RKO (cell line): ENCODE measurements around the gene PTHLH.

Source experiments
- DNase-seq: peaks from one replicate; pipeline ENCODE4 v3.0.0-alpha.2; 2016; ENCODE audit warnings: low spot score

The PTHLH gene

DNA sequence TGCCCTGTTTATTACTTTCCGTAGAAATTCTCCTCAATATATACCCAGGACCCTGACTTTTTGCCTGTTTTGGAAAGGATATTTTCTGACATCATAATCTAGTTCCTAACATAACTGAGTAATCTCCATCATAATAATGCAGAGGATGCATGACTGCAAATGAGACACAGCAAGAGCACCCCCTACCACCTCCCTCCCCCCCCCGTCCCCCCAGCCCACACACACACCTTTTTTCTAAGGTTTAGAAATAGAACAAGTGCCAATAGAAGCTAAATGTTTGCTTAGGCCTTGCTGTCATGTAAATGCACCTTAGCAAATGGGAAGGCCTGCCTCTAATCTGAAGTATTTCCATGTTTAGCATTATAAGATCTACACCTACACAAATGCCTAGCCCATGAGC is at the start of gene PTHLH:
TSS of gene PTHLH (minus strand) at position 13 of the 400 bp plus-strand sequence. CDS start 3,239 bp downstream, outside the sequence.
- no peak for DNase-seq

- DNase-seq: no peak
Measured at GRCh38 chr12:28021704-28022103, 49.2 kb upstream of the PTHLH start.

- DNase-seq: no peak
Measured at GRCh38 chr12:28017873-28018255, 45.3 kb upstream of the PTHLH start.

- DNase-seq: no peak
Measured at GRCh38 chr12:28017126-28017872, 44.8 kb upstream of the PTHLH start.

GRCh38 chr12:28015165-28015564 is 42.6 kb upstream of the PTHLH start:
- no peak for DNase-seq

DNA sequence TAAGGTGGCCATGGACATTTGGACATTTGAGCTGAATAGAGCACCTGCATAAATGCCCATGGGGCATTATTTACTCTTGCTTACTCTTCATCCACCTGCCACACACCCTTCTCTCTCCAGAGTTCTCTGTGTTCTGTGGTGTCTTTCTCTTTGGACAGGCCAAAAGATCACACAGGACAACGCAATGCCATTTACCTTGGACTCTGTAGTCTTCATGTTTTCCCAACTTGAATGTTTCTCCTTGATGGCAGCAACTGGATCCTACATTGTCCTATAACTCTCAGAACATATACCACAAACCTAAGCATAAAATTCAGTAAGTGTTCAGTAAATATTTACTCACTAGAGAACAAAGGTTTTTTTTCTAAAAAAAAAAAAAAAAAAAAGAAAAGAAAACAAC is 41.7 kb upstream of the PTHLH start:
- no peak for DNase-seq

DNA sequence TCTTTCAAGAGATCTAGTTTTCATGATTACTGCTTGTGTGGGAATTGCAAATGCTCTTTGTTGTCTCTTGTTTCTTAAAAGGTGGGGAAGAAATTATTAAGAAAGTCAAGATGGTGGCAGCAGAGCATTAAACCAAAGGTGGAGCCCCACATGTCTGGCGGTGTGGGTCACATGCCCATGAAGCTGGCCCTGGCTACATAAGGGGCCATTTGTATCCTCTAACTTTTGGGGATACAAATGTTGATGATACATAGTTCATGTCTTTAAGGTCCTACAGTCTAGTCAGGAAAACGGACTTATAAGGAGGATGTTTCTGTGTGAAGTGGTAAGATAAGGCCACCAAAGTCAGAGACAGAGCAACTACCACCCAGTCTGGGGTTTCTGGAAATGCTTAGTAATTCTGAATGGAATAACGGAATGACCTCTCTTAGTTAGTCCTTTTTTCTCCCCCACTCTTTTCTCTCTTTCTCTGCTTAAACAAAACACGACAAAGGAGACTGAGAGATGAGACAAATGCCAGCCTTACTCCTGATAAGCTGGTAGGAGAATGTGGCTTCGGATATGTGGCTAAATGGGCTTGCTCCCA is 39.9 kb upstream of the PTHLH start:
- no peak for DNase-seq

- DNase-seq: no peak
Measured at GRCh38 chr12:28010036-28010435, 37.5 kb upstream of the PTHLH start.

DNA sequence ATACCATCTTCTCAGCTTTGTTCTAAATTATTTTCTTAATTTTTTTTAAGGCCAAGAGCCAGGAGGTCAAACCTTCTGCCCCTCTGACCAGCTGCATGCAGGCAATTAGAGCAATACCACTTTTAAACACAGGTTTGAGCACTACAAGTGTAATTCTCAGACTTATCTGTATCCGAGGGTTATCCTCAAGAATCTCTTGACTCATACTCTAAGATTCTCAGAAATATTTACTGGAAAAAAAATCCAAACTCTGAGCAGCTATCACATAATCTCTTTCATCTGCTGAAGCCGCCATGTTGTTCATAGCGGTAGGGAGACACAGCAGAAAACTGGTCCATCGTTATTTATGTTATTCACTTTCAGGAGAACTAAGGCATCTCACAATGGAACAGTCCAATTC is 27.4 kb upstream of the PTHLH start:
- no peak for DNase-seq

DNA sequence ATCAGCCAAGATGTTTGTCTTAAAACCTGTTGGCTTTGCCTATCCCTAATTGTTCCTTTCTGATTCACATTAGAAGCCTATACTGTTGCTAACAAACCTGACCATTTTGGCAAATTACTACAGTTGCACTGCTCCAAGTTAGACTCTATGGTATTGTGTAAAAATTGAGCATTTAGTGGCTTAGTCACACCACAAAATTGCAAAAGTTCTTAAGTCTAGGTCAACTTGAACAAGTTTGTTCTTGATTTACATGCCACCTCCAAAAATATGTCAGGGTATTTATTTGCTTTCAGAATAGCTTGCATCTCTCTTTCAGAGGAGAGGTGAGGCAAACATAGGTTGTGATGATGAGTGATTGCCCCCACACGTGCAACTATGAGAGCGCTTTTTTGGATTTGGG is 27.0 kb upstream of the PTHLH start:
- DNase-seq: no peak

DNA sequence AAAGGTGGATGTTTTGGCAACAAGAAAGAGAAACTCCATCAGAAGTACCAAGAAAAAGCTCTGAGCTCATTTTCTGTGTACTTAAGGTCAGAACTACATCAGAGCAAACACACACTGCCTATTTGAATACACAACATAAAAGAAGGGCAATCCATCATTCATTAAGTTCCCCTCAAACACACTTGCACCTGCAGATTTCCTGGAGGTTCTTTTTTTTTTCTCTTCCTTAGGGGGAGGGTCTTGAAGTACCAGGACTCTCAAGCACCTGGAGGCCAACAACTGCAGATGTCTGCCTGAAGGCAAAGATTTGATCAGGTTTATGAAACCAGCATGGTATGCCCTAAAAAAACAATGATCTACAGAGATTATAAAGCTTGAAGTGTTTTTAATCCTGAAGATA is 26.1 kb upstream of the PTHLH start:
- DNase-seq: no peak

DNA sequence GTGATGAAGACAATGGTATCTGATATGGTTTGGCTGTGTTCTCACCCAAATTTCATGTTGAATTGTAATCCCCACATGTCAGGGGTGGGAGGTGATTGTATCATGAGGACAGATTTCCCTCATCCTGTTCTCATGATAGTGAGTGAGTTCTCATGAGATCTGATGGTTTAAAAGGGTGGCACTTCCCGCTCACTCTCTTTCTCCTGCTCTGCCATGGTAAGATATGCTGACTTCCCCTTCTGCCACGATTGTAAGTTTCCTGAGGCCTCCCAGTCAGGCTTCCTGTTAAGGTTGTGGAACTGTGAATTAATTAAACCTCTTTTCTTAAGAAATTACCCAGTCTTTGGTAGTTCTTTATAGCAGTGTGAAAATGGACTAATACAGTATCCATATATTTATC is 25.6 kb upstream of the PTHLH start:
- no peak for DNase-seq

DNA sequence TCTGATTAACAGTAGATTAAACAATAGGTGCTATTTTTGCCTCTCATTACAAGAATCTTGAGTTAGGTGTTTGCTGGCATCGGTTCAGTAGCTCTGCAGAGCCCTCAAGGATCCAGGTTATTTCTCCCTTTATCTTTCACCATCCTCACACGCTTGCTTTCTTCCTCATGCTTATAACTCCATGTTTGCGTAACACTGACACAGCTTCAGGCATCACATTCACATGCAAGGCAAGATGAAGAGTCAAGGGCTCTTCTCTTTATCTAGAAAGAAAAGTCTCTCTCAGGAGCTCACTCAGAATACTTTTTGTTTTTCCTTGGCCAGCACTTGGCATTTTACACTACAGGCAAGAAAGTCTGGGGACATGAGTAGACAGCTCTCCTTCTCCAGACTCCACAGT is 24.2 kb upstream of the PTHLH start:
- DNase-seq: no peak

DNA sequence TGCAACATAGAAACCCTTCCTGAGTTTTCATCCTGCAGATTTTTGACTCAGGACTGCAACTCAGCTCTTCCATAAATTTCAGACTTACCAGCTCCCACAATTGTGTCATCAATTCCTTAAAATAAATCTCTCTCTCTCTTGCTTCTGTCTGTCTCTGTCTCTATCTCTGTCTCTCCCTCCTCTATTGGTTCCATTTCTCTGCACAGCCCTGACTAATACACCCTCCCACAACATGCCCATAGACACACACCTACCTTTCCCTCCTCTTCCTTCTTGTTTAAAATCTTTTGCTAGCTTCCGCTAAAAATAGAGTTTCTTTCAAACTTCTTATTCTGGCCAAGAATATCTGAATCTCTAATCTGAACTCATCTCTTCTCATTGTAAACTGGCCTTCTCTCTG is 22.9 kb upstream of the PTHLH start:
- no peak for DNase-seq

DNA sequence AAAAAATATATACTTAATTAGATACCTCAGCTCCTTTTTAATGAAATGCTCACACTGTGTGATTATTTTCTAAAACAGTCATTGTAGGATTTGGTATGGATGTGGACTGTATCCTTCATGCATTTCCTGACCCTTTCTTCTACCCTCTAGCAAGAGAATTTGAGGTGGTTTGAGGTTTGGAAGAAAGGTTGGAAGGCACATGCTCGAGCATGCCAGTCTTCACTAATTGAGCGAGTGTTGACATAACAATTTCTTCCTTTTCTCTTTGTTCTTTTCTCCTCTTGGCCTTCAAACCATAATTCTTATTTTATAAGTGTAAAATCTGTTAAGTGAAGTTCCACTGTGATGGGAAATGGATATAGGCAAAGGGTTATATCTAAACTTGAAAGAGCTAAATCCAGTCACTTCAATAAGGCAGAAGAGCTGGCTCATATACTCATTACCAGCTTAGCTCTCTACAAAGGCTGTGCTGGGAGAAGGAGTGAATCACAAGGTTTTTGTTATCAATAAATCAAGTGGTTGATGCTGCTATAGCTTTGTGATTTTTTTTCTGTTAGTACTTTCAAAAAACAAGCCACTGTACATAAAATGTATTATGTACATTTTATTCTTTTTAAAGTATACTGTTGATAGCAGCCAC is 16.2 kb upstream of the PTHLH start:
- no peak for DNase-seq

DNA sequence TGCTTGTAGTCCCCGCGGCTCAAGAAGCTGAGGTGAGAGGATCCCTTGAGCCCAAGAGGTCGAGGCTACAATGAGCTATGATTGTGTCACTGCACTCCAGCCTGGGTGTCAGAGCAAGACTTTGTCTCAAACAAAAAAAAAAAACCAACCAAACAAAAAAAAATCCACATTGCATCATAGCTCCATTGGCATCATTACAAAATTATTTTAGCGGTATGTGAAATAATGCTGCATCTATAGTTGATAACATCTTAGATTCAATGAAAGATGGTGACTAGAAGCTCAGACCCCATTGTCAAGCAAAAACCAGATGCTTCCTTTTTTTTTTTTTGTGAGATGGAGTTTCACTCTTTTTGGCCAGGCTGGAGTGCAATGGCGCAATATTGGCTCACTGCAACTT is 14.8 kb upstream of the PTHLH start:
- no peak for DNase-seq

GRCh38 chr12:27984275-27984674 is 11.7 kb upstream of the PTHLH start:
- peak; percentile 17 for DNase-seq

GRCh38 chr12:27982951-27983350 is 10.4 kb upstream of the PTHLH start:
- DNase-seq: no peak

DNA sequence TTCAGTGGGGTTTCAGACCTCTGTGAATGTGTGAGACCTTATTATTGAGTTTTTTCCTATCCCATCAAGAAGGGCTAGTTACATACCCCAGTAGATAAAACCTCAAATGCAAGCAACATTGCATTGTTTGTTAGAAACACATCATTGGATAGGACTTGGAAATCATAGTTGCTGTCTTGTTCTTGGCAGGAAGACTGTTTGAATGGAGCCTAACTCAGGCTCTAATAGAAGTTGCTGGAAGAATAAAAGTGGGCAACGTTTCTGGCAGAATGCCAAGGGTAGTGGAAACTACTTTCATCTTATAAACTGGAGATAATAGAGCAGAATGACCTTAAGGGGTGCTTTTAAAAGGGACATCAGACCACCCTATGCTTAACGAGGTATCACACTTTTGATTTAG is 9.9 kb upstream of the PTHLH start:
- DNase-seq: no peak

GRCh38 chr12:27981874-27982273 is 9.3 kb upstream of the PTHLH start:
- peak; percentile 28 for DNase-seq

GRCh38 chr12:27979145-27979544 is 6.6 kb upstream of the PTHLH start:
- DNase-seq: no peak

GRCh38 chr12:27975222-27976136 is 2.9 kb upstream of the PTHLH start:
- no peak for DNase-seq
